Astrocyte of the spinal cord (primary cell): ENCODE measurements around the gene INPP5E.

ENCODE experiments used
- DNase-seq: peaks from one replicate; pipeline ENCODE4 v3.0.0; 2011; ENCODE audit warnings: low read depth, low spot score
- H3K4me3 ChIP-seq: 2 replicates; pipeline ENCODE4 v1.5.1; 2011; ENCODE audit warnings: low read depth, mild to moderate bottlenecking, low read length, moderate library complexity
- CTCF ChIP-seq: IDR thresholded peaks from 2 replicates; pipeline ENCODE4 v1.5.1; 2012; ENCODE audit warnings: low read depth, mild to moderate bottlenecking, low read length, inconsistent platforms
- in situ Hi-C: cut with HindIII; loops from 2 replicates; pipeline ENCODE4 v1.10.0; 2017; ENCODE audit warnings: low sequenced_read_pairs

The INPP5E gene

GRCh38 chr9:136403915-136404800 lies 35.5 kb downstream of the INPP5E start:
- no peak overlapping the region for H3K4me3 ChIP-seq
- no peak for TF ChIP-seq CTCF
- DNase-seq: no peak
- in situ Hi-C loops: no loop called here

GRCh38 chr9:136403538-136403914 lies 36.1 kb downstream of the INPP5E start:
- no peak overlapping the region for H3K4me3 ChIP-seq
- TF ChIP-seq CTCF: no peak
- DNase-seq: no peak
- in situ Hi-C loops: no loop called here

GRCh38 chr9:136402067-136402466 lies 37.6 kb downstream of the INPP5E start:
- no peak overlapping the region for H3K4me3 ChIP-seq
- in situ Hi-C loops: no loop called here

GRCh38 chr9:136401173-136401922 lies 38.3 kb downstream of the INPP5E start:
- in situ Hi-C loops: no loop called here
- TF ChIP-seq CTCF: no peak
- no peak for DNase-seq
- no peak overlapping the region for H3K4me3 ChIP-seq

More at GRCh38 chr9:136402067-136402466, 37.6 kb downstream of the INPP5E start:
- TF ChIP-seq CTCF: no peak
- no peak for DNase-seq

GRCh38 chr9:136400038-136400834 lies 39.4 kb downstream of the INPP5E start, which contains the start of gene SNAPC4:
TSS of gene SNAPC4 (minus strand) at chr9:136400170. CDS start at chr9:136398428, 1,742 bp downstream.
- in situ Hi-C loops: no loop called here
- peak; percentile 85 for DNase-seq
- peak; percentile 77 for TF ChIP-seq CTCF
- H3K4me3 ChIP-seq: peak within 1 kb of the TSS; percentile 87
